ENCODE data around the gene SSNA1.

DNA sequence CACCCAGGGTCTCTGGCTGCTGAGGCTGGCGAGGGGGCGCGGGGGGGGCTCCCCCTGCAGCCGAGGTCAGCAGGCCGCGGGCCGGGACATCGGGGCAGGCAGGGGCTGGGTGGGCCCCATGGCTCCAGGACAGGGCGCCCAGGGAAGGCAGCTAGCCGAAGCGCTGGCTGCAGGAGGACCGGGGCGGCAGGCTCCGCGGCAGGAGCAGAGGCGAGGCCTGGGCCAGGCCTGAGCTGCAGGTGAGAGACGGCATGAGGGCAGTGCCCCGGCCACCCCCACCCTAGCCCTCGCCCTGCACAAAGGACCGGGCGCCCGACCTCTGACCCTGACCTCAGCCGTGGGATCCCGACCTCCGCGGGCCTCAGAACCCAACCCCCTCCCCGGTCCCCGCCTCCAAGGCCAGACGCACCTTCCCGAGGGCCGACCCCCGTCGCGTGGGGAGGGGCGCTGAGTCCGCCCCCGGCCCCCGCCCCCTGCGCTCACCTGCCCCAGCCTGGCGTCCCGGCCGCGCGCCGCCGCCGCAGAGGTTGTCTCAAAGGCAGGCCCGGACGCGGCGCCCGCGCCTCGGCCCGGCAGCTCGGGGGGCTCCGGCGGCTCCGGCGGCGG lies 33.1 kb downstream of the SSNA1 start:
- no peak for TF ChIP-seq CTCF (IDR thresholded peaks at IDR 0.05)
- TF ChIP-seq POLR2A (IDR thresholded peaks at IDR 0.05) = no peak
